Left lung (tissue), 10 donors: Measurements from ENCODE around the gene MBOAT2. TPM values are rescaled to one million over a fixed set of nuclear protein-coding genes. Genes with fewer than 3 reads are reported as not detected.
A peak's percentile ranks its signal among the peaks of the same experiment; 100 is the strongest.

Experiments
- ATAC-seq: fragments of 200-7000 bp; cut with Tn5 transposase; one replicate; pipeline ENCODE4 v1.9.1; 2020; ENCODE audit warnings: moderate library complexity
- DNase-seq, 4 donors: peaks; one replicate each; pipeline ENCODE4 v3.0.0-alpha.2; 2013 to 2020
- H3K27ac ChIP-seq, 2 donors: fragments of 200-600 bp; sonication (generic) in 1 of 2; one replicate each; pipeline versions ENCODE4 v1.5.0 to v1.8.0; 2020 to 2021
- H3K27me3 ChIP-seq, 2 donors: fragments of 200-600 bp; sonication (generic) in 1 of 2; one replicate each; pipeline versions ENCODE4 v1.5.0 to v1.8.0; 2020 to 2021
- H3K36me3 ChIP-seq, 2 donors: fragments of 200-600 bp; sonication (generic) in 1 of 2; one replicate each; pipeline versions ENCODE4 v1.5.0 to v1.8.0; 2020 to 2021
- H3K4me1 ChIP-seq, 2 donors: fragments of 200-600 bp; one replicate each; pipeline ENCODE4 v1.8.0; 2021
- H3K4me3 ChIP-seq, 2 donors: fragments of 200-600 bp; sonication (generic) in 1 of 2; one replicate each; pipeline versions ENCODE4 v1.5.0 to v1.8.0; 2020 to 2021; ENCODE audit warnings: mild to moderate bottlenecking in 1 of 2
- H3K9me3 ChIP-seq, 2 donors: fragments of 200-600 bp; sonication (generic) in 1 of 2; one replicate each; pipeline versions ENCODE4 v1.5.0 to v1.8.0; 2020 to 2021
- intact Hi-C, 2 donors: fragments of 100-400 bp; cut with DNase I; formaldehyde crosslinking; loops; one replicate each; pipeline versions ENCODE4 v1.11.2 to v1.14.2; 2022
- polyA plus RNA-seq, 6 donors: library from polyadenylated mRNA; unstranded; fragments of 120-200 nt; gene quantifications; one replicate each; pipeline ENCODE4 v1.2.1, GENCODE V29; 2013; ENCODE audit not compliant: insufficient read length in 6 of 6
- total RNA-seq, 2 donors: library from RNA; stranded (reverse); fragmentation: NEBNext Ultra II Directional; extraction: Animal tissue kit (Norgen Biotek cat#: 25700); gene quantifications; one replicate each; pipeline ENCODE4 v1.2.1, GENCODE V29; 2021
- TF ChIP-seq, protein P1 (sequence below), 2 donors: fragments of 200-600 bp; sonication (generic) in 1 of 2; IDR thresholded peaks; one replicate each; pipeline versions ENCODE4 v1.5.0 to v1.8.0; 2021; ENCODE audit warnings: antibody characterized with exemption in 2 of 2
- donor health status: DM: no; HTN: yes; CAD: no.
- donor health status: DM: no; HTN: no; CAD: no.

The MBOAT2 gene
- total and polyA plus RNA-seq, 8 donors, result 32.7 to 85.5 (median 62.9) TPM

- no peaks in the 10 kb centered on the region for H3K9me3 ChIP-seq
- DNase-seq, result no peak
- intact Hi-C loops, result no loop called here
- no peaks in the 10 kb centered on the region for H3K36me3 ChIP-seq
- no peaks in the 10 kb centered on the region for H3K4me1 ChIP-seq
- ATAC-seq, result no peak
- no peak overlapping the region for H3K27ac ChIP-seq
- TF ChIP-seq, protein P1, sequence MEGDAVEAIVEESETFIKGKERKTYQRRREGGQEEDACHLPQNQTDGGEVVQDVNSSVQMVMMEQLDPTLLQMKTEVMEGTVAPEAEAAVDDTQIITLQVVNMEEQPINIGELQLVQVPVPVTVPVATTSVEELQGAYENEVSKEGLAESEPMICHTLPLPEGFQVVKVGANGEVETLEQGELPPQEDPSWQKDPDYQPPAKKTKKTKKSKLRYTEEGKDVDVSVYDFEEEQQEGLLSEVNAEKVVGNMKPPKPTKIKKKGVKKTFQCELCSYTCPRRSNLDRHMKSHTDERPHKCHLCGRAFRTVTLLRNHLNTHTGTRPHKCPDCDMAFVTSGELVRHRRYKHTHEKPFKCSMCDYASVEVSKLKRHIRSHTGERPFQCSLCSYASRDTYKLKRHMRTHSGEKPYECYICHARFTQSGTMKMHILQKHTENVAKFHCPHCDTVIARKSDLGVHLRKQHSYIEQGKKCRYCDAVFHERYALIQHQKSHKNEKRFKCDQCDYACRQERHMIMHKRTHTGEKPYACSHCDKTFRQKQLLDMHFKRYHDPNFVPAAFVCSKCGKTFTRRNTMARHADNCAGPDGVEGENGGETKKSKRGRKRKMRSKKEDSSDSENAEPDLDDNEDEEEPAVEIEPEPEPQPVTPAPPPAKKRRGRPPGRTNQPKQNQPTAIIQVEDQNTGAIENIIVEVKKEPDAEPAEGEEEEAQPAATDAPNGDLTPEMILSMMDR (IDR thresholded peaks at IDR 0.05), result no peak
- H3K27me3 ChIP-seq, result no peaks in the 10 kb centered on the region
- H3K4me3 ChIP-seq, result no peak overlapping the region
Measured at GRCh38 chr2:8886876-8887275, 116.6 kb downstream of the MBOAT2 start.

- no peak for DNase-seq
- no peak overlapping the region for H3K27ac ChIP-seq
- no peaks in the 10 kb centered on the region for H3K27me3 ChIP-seq
- no peaks in the 10 kb centered on the region for H3K9me3 ChIP-seq
- H3K4me1 ChIP-seq, result no peaks in the 10 kb centered on the region
- intact Hi-C loops, result no loop called here
- no peak overlapping the region for H3K4me3 ChIP-seq
- peaks cover 0 to 3% of the 10 kb centered on the region in 2 donors for H3K36me3 ChIP-seq
- TF ChIP-seq, protein P1 (IDR thresholded peaks at IDR 0.05), result no peak
- ATAC-seq, result no peak
Measured at GRCh38 chr2:8886202-8886518, 117.3 kb downstream of the MBOAT2 start.

DNA sequence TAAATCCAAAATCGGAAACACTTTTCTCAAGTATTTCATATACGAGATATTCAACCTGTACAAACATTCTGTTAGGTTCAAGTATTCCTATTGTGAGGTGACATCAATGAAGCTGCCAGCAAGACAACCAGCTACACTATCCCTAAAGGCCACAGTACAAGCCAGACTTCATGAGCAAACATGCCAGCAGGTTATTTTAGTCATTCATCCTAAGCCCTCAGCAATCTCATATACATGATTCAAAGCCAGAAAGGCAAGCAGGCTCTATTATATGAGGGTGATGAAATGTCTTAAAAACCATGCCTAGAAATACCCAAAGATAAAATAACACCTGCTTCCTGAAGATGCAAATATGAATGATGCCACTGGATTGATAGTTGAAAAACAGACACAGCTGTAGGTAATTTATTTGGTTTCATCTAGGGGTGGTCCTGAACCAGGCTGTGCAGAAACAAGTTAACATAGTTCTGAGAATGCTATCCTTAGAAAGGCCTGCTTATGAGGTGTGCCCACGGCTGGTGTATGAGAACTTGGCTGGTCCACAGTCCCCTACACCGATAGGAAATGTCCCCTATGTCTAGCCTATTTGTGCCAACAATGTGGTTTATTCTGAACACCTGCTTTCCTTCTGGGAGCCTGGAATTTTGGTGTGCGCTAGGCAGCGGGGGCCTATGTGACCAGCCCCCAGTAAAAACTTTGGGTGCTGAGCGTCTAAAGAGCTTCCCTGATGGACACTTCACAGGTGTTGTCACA is 117.9 kb downstream of the MBOAT2 start:
- ATAC-seq, result no peak
- no peak overlapping the region for H3K4me3 ChIP-seq
- peaks cover 0 to 8% of the 10 kb centered on the region in 2 donors for H3K36me3 ChIP-seq
- TF ChIP-seq, protein P1 (IDR thresholded peaks at IDR 0.05), result no peak
- H3K27ac ChIP-seq, result no peak overlapping the region
- H3K27me3 ChIP-seq, result no peaks in the 10 kb centered on the region
- intact Hi-C loops, result no loop called here
- no peaks in the 10 kb centered on the region for H3K9me3 ChIP-seq
- no peak for DNase-seq
- no peaks in the 10 kb centered on the region for H3K4me1 ChIP-seq

DNA sequence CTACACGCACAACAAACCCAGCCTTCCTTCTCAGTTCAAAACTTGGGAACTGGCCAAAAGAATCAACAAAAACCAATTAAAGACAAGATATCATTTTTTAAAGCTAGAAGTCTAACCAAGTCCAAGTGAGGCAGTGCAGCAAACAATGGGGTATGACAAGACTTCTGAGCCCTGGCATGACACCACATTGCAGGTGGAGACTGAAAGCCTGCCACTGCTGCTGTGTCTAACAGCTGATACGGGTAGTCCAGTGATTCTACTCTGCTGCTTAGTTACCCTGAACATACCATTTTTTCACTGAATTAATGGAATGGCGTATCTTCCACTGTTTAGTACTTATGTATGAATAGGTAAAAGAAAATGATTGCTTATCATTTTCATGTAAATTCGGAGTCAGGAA is 118.7 kb downstream of the MBOAT2 start:
- no peak for DNase-seq
- Histone ChIP-seq H3K4me1 (no peaks in the 10 kb centered on the region), H3K4me3 (no peak overlapping the region), H3K36me3 (peaks cover 0 to 14% of the 10 kb centered on the region in 2 donors), H3K27me3 (no peaks in the 10 kb centered on the region), H3K9me3 (no peaks in the 10 kb centered on the region), H3K27ac (no peak overlapping the region)
- intact Hi-C loops, result no loop called here
- TF ChIP-seq, protein P1 (IDR thresholded peaks at IDR 0.05), result no peak
- no peak for ATAC-seq

GRCh38 chr2:8882094-8882493 is 121.4 kb downstream of the MBOAT2 start:
- Histone ChIP-seq H3K4me1 (no peaks in the 10 kb centered on the region), H3K9me3 (no peaks in the 10 kb centered on the region), H3K4me3 (no peak overlapping the region), H3K36me3 (peaks cover 0 to 24% of the 10 kb centered on the region in 2 donors), H3K27me3 (no peaks in the 10 kb centered on the region), H3K27ac (no peak overlapping the region)
- TF ChIP-seq, protein P1 (IDR thresholded peaks at IDR 0.05), result no peak
- ATAC-seq, result peak; percentile 39
- intact Hi-C loops, result no loop called here
- no peak for DNase-seq
